K562 (cell line): ENCODE data around the gene POLR2B. TPM values are rescaled to one million over a fixed set of nuclear protein-coding genes. Genes with fewer than 3 reads are reported as not detected.

Experiments used
- ARNT ChIP-seq, 2 experiments: fragments of 450-650 bp; IDR thresholded peaks; 2 replicates each; pipeline ENCODE4 v1.6.1; 2016; ENCODE audit warnings: mild to moderate bottlenecking in 1 of 2
- CREB1 ChIP-seq, 2 experiments: sonication (generic) in 1 of 2; formaldehyde crosslinking in 1 of 2; IDR thresholded peaks; 2 replicates each; pipeline versions ENCODE4 v1.6.1 to v1.8.0; 2012 to 2022; ENCODE audit warnings: inconsistent platforms in 1 of 2, mild to moderate bottlenecking in 1 of 2, missing genetic modification reagents in 1 of 2, moderate library complexity in 1 of 2
- FOS ChIP-seq: IDR thresholded peaks from 3 replicates; pipeline ENCODE4 v1.6.1; 2011; ENCODE audit not compliant: insufficient read length; ENCODE audit errors: extremely low read depth
- HDAC2 ChIP-seq: fragments of 450-650 bp; IDR thresholded peaks from 2 replicates; pipeline ENCODE4 v1.6.1; 2016; ENCODE audit warnings: mild to moderate bottlenecking
- MXD1 ChIP-seq: fragments of 250-450 bp; sonication (Bioruptor Pico); IDR thresholded peaks from 2 replicates; pipeline ENCODE4 v1.8.0; 2021; ENCODE audit warnings: borderline replicate concordance, mild to moderate bottlenecking, moderate library complexity; ENCODE audit not compliant: poor library complexity, severe bottlenecking
- SNRNP70 ChIP-seq: fragments of 200-400 bp; formaldehyde crosslinking; optimal IDR thresholded peaks from 2 replicates; pipeline ENCODE3; 2017; ENCODE audit warnings: low read depth, low read length
- STAG1 ChIP-seq: sonication (generic); formaldehyde crosslinking; IDR thresholded peaks from 2 replicates; pipeline ENCODE4 v1.5.0; 2020; ENCODE audit warnings: missing genetic modification reagents, borderline replicate concordance
- polyA plus RNA-seq, 8 experiments: library from polyadenylated mRNA; depleted of rRNA in 4 of 8; stranded (reverse) in 5 of 8; unstranded in 3 of 8; fragments of >200 nt; fragmentation: Nextera tagmentation in 2 of 8; fragmentation: Illumina TruSeq in 1 of 8; extraction: Ambion mirVana in 2 of 8; extraction: Trizol in 1 of 8; gene quantifications; 2 replicates each; pipeline versions ENCODE4 v1.2.1 to v1.2.3, GENCODE V29; 2011 to 2014; ENCODE audit warnings: inconsistent platforms in 1 of 8, missing spikeins in 1 of 8
- total RNA-seq, 7 experiments: library from RNA; depleted of rRNA in 6 of 7; stranded (reverse); fragments of >200 nt in 6 of 7; fragmentation: Illumina TruSeq in 2 of 7; extraction: Trizol in 2 of 7; gene quantifications; 2 replicates each; pipeline versions ENCODE4 v1.2.1 to v1.2.3, GENCODE V29; 2011 to 2021; ENCODE audit warnings: low replicate concordance in 1 of 7
- TF ChIP-seq, protein P1 (sequence below): sonication (generic); formaldehyde crosslinking; IDR thresholded peaks from 2 replicates; pipeline ENCODE4 v1.8.1; 2023; ENCODE audit warnings: missing genetic modification reagents, mild to moderate bottlenecking, borderline replicate concordance
- TF ChIP-seq, protein P2 (sequence below): fragments of 450-650 bp; IDR thresholded peaks from 2 replicates; pipeline ENCODE4 v1.6.1; 2016; ENCODE audit warnings: mild to moderate bottlenecking, moderate library complexity

Gene POLR2B
- total and polyA plus RNA-seq, 9 of the 15 experiments (the other 6 are each of a cell fraction or from before 2014, with no cell fraction given): 60.9 to 208 (median 142) TPM

- TF ChIP-seq, protein P1, sequence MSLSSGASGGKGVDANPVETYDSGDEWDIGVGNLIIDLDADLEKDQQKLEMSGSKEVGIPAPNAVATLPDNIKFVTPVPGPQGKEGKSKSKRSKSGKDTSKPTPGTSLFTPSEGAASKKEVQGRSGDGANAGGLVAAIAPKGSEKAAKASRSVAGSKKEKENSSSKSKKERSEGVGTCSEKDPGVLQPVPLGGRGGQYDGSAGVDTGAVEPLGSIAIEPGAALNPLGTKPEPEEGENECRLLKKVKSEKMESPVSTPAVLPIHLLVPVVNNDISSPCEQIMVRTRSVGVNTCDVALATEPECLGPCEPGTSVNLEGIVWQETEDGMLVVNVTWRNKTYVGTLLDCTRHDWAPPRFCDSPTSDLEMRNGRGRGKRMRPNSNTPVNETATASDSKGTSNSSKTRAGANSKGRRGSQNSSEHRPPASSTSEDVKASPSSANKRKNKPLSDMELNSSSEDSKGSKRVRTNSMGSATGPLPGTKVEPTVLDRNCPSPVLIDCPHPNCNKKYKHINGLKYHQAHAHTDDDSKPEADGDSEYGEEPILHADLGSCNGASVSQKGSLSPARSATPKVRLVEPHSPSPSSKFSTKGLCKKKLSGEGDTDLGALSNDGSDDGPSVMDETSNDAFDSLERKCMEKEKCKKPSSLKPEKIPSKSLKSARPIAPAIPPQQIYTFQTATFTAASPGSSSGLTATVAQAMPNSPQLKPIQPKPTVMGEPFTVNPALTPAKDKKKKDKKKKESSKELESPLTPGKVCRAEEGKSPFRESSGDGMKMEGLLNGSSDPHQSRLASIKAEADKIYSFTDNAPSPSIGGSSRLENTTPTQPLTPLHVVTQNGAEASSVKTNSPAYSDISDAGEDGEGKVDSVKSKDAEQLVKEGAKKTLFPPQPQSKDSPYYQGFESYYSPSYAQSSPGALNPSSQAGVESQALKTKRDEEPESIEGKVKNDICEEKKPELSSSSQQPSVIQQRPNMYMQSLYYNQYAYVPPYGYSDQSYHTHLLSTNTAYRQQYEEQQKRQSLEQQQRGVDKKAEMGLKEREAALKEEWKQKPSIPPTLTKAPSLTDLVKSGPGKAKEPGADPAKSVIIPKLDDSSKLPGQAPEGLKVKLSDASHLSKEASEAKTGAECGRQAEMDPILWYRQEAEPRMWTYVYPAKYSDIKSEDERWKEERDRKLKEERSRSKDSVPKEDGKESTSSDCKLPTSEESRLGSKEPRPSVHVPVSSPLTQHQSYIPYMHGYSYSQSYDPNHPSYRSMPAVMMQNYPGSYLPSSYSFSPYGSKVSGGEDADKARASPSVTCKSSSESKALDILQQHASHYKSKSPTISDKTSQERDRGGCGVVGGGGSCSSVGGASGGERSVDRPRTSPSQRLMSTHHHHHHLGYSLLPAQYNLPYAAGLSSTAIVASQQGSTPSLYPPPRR (CRISPR knock-in tag): peak; percentile 71; the same call in 1 of the 2 replicates
- TF ChIP-seq, protein P2, sequence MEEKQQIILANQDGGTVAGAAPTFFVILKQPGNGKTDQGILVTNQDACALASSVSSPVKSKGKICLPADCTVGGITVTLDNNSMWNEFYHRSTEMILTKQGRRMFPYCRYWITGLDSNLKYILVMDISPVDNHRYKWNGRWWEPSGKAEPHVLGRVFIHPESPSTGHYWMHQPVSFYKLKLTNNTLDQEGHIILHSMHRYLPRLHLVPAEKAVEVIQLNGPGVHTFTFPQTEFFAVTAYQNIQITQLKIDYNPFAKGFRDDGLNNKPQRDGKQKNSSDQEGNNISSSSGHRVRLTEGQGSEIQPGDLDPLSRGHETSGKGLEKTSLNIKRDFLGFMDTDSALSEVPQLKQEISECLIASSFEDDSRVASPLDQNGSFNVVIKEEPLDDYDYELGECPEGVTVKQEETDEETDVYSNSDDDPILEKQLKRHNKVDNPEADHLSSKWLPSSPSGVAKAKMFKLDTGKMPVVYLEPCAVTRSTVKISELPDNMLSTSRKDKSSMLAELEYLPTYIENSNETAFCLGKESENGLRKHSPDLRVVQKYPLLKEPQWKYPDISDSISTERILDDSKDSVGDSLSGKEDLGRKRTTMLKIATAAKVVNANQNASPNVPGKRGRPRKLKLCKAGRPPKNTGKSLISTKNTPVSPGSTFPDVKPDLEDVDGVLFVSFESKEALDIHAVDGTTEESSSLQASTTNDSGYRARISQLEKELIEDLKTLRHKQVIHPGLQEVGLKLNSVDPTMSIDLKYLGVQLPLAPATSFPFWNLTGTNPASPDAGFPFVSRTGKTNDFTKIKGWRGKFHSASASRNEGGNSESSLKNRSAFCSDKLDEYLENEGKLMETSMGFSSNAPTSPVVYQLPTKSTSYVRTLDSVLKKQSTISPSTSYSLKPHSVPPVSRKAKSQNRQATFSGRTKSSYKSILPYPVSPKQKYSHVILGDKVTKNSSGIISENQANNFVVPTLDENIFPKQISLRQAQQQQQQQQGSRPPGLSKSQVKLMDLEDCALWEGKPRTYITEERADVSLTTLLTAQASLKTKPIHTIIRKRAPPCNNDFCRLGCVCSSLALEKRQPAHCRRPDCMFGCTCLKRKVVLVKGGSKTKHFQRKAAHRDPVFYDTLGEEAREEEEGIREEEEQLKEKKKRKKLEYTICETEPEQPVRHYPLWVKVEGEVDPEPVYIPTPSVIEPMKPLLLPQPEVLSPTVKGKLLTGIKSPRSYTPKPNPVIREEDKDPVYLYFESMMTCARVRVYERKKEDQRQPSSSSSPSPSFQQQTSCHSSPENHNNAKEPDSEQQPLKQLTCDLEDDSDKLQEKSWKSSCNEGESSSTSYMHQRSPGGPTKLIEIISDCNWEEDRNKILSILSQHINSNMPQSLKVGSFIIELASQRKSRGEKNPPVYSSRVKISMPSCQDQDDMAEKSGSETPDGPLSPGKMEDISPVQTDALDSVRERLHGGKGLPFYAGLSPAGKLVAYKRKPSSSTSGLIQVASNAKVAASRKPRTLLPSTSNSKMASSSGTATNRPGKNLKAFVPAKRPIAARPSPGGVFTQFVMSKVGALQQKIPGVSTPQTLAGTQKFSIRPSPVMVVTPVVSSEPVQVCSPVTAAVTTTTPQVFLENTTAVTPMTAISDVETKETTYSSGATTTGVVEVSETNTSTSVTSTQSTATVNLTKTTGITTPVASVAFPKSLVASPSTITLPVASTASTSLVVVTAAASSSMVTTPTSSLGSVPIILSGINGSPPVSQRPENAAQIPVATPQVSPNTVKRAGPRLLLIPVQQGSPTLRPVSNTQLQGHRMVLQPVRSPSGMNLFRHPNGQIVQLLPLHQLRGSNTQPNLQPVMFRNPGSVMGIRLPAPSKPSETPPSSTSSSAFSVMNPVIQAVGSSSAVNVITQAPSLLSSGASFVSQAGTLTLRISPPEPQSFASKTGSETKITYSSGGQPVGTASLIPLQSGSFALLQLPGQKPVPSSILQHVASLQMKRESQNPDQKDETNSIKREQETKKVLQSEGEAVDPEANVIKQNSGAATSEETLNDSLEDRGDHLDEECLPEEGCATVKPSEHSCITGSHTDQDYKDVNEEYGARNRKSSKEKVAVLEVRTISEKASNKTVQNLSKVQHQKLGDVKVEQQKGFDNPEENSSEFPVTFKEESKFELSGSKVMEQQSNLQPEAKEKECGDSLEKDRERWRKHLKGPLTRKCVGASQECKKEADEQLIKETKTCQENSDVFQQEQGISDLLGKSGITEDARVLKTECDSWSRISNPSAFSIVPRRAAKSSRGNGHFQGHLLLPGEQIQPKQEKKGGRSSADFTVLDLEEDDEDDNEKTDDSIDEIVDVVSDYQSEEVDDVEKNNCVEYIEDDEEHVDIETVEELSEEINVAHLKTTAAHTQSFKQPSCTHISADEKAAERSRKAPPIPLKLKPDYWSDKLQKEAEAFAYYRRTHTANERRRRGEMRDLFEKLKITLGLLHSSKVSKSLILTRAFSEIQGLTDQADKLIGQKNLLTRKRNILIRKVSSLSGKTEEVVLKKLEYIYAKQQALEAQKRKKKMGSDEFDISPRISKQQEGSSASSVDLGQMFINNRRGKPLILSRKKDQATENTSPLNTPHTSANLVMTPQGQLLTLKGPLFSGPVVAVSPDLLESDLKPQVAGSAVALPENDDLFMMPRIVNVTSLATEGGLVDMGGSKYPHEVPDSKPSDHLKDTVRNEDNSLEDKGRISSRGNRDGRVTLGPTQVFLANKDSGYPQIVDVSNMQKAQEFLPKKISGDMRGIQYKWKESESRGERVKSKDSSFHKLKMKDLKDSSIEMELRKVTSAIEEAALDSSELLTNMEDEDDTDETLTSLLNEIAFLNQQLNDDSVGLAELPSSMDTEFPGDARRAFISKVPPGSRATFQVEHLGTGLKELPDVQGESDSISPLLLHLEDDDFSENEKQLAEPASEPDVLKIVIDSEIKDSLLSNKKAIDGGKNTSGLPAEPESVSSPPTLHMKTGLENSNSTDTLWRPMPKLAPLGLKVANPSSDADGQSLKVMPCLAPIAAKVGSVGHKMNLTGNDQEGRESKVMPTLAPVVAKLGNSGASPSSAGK: peak; percentile 55; the same call in 1 of the 2 replicates
- TF ChIP-seq HDAC2 (peak; percentile 33), MXD1 (no peak), SNRNP70 (no peak), STAG1 (CRISPR knock-in tag) (0 out of 2 replicates have a peak, but pooled peaks have one; percentile 17), ARNT (IDR thresholded peaks at IDR 0.05) (no peak), FOS (no peak), CREB1 (IDR thresholded peaks at IDR 0.05) (0 out of 2 replicates have a peak, but pooled peaks have one; percentile 25), CREB1 (CRISPR knock-in tag; IDR thresholded peaks at IDR 0.05) (no peak; the same call in 1 of the 2 replicates)
Measured at GRCh38 chr4:56977321-56978012, 1.2 kb upstream of the POLR2B start, which contains the start of gene NOA1 (continued).
